CD4-positive, alpha-beta T cell treated with Interferon alpha-2 for 1 hour (primary cell): ENCODE results near the gene CLIC3.
"Not testable (repeated sequence)": the region's sequence is repeated elsewhere in the genome, so short reads cannot be mapped to it uniquely, and the experiment has no call there.

Experiments
- DNase-seq, 2 donors: peaks; one replicate each; pipeline ENCODE4 v3.0.0-alpha.2; 2020 to 2022

The CLIC3 gene

GRCh38 chr9:136996361-136997292 is at the start of gene CLIC3:
TSS of gene CLIC3 (minus strand) at chr9:136996568. CDS start at chr9:136996543, 25 bp downstream.
- peak; percentile 41 to 67 for DNase-seq

- DNase-seq, result peak in 1 of 2 donors; percentile 35
Measured at GRCh38 chr9:137045294-137046087, 49.1 kb upstream of the CLIC3 start.

GRCh38 chr9:137044502-137045177 is 48.3 kb upstream of the CLIC3 start:
- no peak for DNase-seq

- no peak for DNase-seq
Measured at GRCh38 chr9:137044037-137044436, 47.7 kb upstream of the CLIC3 start.

- no peak for DNase-seq
Measured at GRCh38 chr9:137042751-137043727, 46.7 kb upstream of the CLIC3 start.

GRCh38 chr9:137041124-137041523 is 44.8 kb upstream of the CLIC3 start:
- DNase-seq, result no peak

GRCh38 chr9:137040568-137040967 is 44.2 kb upstream of the CLIC3 start:
- DNase-seq, result no peak

GRCh38 chr9:137039611-137040366 is 43.4 kb upstream of the CLIC3 start:
- DNase-seq, result no peak

GRCh38 chr9:137038916-137039315 is 42.5 kb upstream of the CLIC3 start:
- DNase-seq, result no peak

GRCh38 chr9:137037483-137037882 is 41.1 kb upstream of the CLIC3 start:
- no peak for DNase-seq

- no peak for DNase-seq
Measured at GRCh38 chr9:137037035-137037434, 40.7 kb upstream of the CLIC3 start.

- DNase-seq, result no peak
Measured at GRCh38 chr9:137035937-137036336, 39.6 kb upstream of the CLIC3 start.

GRCh38 chr9:137035507-137035834 is 39.1 kb upstream of the CLIC3 start:
- DNase-seq, result no peak

GRCh38 chr9:137034709-137035506 is 38.5 kb upstream of the CLIC3 start:
- DNase-seq, result peak; percentile 86 to 89

- DNase-seq, result no peak
Measured at GRCh38 chr9:137034039-137034708, 37.8 kb upstream of the CLIC3 start.

- not testable (repeated sequence) for DNase-seq
Measured at GRCh38 chr9:137033481-137033880, 37.1 kb upstream of the CLIC3 start.

- DNase-seq, result peak; percentile 41 to 65
Measured at GRCh38 chr9:137032858-137033257, 36.5 kb upstream of the CLIC3 start.

- peak; percentile 56 to 67 for DNase-seq
Measured at GRCh38 chr9:137031904-137032640, 35.7 kb upstream of the CLIC3 start, which contains the start of gene FUT7. TSS of gene FUT7 (minus strand) at chr9:137032088. CDS start at chr9:137031991, 97 bp downstream.
